Measurements from ENCODE around the gene MUC21.

DNA sequence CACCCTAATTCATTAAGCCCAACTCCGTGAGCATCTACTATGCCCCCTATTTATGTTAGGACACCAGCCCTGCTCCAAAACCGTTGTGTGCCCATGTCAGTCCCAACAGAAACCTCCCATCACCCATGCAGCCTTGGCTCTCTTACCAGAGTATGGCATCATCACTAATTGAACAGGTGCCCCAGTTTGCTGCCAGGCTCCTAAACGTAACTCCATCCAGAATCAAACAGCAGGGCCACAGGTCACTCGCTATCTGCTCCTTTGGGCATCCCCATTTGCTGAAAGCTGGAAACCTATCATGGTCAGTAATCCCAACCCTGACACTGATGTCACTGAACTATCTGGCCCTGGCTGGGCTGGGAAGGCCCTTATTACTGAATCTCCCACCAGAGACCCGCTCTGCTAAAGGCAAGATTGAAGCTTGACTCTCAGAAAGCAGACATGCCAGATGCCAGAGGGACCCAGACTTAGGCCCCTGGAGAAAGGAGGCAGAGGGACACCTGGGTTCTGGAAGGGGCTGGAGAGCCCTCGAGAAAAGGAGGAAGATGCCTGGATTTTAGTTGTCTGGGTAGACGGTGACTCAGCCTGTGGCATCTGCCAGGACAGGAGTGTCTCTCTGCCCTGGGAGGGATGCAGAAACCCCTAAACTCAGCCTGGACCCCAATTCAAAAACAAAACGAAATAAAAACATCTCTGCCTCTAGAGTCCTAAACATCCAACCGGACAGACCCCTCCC, 28.7 kb upstream of the MUC21 start:
- TF ChIP-seq, protein P1, sequence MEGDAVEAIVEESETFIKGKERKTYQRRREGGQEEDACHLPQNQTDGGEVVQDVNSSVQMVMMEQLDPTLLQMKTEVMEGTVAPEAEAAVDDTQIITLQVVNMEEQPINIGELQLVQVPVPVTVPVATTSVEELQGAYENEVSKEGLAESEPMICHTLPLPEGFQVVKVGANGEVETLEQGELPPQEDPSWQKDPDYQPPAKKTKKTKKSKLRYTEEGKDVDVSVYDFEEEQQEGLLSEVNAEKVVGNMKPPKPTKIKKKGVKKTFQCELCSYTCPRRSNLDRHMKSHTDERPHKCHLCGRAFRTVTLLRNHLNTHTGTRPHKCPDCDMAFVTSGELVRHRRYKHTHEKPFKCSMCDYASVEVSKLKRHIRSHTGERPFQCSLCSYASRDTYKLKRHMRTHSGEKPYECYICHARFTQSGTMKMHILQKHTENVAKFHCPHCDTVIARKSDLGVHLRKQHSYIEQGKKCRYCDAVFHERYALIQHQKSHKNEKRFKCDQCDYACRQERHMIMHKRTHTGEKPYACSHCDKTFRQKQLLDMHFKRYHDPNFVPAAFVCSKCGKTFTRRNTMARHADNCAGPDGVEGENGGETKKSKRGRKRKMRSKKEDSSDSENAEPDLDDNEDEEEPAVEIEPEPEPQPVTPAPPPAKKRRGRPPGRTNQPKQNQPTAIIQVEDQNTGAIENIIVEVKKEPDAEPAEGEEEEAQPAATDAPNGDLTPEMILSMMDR (IDR thresholded peaks at IDR 0.05 in 4 of 5, conservative IDR thresholded peaks at IDR 0.05 in 1 of 5) = no peak
- no peak for TF ChIP-seq POLR2A (IDR thresholded peaks at IDR 0.05)

Data from gastrocnemius medialis (tissue), 4 donors.